NCI-H187 (cell line): ENCODE results near the gene FAM53B.
A peak's percentile ranks its signal among the peaks of the same experiment; 100 is the strongest.
"Not testable (repeated sequence)": the region's sequence is repeated elsewhere in the genome, so short reads cannot be mapped to it uniquely, and the experiment has no call there.

Source experiments
- DNase-seq, 2 experiments: peaks; one replicate each; lab custom pipeline; 2025; lab: John Stamatoyannopoulos, UW

The FAM53B gene, protein sequence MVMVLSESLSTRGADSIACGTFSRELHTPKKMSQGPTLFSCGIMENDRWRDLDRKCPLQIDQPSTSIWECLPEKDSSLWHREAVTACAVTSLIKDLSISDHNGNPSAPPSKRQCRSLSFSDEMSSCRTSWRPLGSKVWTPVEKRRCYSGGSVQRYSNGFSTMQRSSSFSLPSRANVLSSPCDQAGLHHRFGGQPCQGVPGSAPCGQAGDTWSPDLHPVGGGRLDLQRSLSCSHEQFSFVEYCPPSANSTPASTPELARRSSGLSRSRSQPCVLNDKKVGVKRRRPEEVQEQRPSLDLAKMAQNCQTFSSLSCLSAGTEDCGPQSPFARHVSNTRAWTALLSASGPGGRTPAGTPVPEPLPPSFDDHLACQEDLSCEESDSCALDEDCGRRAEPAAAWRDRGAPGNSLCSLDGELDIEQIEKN

GRCh38 chr10:124744102-124745050, at the start of gene FAM53B:
FAM53B (minus strand) TSS chr10:124744378; CDS start chr10:124706713, 37,665 bp downstream.
- peak in 1 of 2 experiments; percentile 40 for DNase-seq

- DNase-seq: no peak
These were observed 48.8 kb upstream of the FAM53B start for GRCh38 chr10:124792998-124793352.

GRCh38 chr10:124791547-124792348, 47.6 kb upstream of the FAM53B start, which contains the start of gene EEF1AKMT2:
EEF1AKMT2 (minus strand) TSS chr10:124791887; CDS start chr10:124791833, 54 bp downstream.
- DNase-seq: peak; percentile 51 to 61

- not testable (repeated sequence) for DNase-seq
These were observed 38.7 kb upstream of the FAM53B start for GRCh38 chr10:124782900-124783299.

- DNase-seq: no peak
These were observed 24.6 kb upstream of the FAM53B start for GRCh38 chr10:124768791-124769190.

- DNase-seq: no peak
These were observed 21.1 kb upstream of the FAM53B start for GRCh38 chr10:124765256-124765655.

GRCh38 chr10:124763267-124763666, 19.1 kb upstream of the FAM53B start:
- no peak for DNase-seq

- DNase-seq: no peak
These were observed 18.1 kb upstream of the FAM53B start for GRCh38 chr10:124762281-124762680.

DNA sequence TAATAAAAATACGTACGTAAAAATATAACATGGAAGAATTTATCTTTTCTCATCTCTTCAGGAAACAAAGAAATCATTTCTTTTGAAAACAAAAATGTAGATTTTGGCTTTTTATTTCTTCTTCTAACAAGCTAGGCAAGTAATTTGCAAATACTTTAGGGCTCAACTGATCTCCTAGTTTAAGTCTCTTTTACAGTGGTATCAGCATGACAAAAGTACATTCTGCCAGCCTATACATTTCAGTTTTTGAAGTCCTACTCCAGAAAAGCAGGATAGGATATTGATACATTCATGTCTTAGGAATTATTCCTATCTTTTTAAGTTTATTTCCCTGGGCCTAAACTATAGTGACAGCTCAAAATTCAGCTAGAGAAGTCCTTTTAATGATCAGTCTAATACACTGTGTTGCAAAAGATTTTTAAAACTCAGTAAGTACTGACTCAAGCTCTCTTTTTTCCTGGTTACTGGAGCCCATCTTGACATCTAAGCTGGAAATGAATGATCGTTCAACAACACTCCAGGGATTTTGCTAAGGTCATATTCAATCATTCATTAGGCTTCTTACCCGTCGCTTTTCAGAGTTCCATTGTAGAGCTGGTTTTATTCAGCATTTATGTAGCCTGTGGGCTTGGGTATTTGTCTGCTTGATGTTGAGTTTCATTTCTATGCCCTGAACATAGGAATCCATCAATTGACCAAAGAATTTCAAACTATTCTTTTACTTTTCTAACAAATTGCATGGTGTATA, 12.2 kb upstream of the FAM53B start:
- no peak for DNase-seq

DNA sequence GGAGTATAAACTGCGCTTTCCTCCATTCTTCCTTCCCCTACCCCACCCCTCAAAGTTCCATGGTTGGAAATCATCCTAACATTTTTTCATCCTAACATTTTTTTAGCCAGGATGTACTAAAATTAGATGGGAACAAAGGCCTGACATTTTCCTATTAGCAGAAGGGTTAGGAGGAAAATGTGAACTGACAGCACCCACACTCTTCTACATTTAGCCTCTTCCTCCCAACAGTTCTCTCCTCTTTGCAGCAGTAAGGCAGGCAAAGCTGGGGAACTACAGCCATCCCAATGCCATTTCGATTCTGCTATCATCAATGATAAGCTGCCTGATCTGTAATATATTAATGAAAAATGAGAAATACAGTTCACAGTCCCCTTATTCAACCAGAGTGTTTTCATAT, 11.4 kb upstream of the FAM53B start:
- no peak for DNase-seq

- DNase-seq: no peak
These were observed 10.0 kb upstream of the FAM53B start for GRCh38 chr10:124754227-124754626.

- no peak for DNase-seq
These were observed 4.9 kb upstream of the FAM53B start for GRCh38 chr10:124748953-124749645.

DNA sequence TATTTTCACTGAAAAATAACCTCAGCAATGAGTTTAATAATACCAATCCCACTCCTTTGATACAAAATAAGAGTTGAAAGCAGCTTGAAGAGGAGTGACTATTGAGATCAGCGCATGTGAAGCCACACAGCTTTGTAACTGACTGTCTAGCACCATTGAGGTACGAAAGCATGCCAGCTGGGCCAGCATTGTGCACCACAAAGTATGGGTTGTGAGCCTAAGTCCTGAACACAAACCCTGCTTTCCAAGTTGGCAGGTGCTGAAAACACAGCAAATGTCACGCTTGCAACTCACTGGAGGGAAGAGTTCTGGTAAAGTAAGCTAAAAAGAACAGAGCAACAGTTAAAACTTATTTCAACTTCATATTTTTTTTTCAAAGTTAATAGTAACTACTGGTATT, 4.0 kb upstream of the FAM53B start:
- DNase-seq: no peak

GRCh38 chr10:124747745-124748144, 3.6 kb upstream of the FAM53B start:
- DNase-seq: no peak

GRCh38 chr10:124746992-124747391, 2.8 kb upstream of the FAM53B start:
- no peak for DNase-seq

- not testable (repeated sequence) for DNase-seq
These were observed 2.3 kb upstream of the FAM53B start for GRCh38 chr10:124746447-124746846.

DNA sequence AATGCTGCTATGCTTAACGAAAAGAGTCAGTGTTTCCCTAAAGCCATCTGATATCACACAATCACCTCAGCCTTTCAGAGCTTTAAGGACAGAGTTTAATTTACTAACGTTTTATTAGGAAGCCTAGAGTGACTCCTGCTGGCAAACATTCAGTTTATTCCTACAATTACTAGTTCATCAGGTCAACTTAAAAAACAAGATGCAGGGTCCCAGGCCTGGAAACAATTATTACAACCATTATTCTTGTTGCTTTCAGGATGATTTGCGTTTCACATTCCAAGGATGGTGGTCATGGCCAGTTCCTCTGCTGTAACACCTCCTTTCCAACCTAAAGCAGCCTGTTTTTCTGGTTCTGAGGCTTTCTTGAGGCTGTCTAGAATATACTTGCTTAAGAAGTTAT, 1.5 kb upstream of the FAM53B start:
- no peak for DNase-seq

DNA sequence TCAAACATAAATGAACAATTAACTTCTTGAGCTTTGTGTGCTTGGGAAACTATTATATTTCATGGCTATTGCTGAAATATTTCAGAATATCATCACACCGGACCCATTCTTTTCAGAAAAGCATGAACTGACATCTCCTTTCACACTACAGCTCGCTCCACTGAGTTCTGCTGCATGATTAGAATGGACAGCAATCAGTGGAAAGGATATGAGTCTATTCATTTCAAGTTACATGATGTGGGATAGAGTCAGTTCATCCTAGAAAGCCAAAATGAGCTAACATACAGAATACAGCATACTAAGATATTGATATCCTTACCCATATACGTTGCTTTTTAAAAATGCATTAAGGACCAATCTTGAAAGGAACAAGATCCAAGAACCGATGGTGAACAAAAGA, 1.1 kb upstream of the FAM53B start:
- no peak for DNase-seq

DNA sequence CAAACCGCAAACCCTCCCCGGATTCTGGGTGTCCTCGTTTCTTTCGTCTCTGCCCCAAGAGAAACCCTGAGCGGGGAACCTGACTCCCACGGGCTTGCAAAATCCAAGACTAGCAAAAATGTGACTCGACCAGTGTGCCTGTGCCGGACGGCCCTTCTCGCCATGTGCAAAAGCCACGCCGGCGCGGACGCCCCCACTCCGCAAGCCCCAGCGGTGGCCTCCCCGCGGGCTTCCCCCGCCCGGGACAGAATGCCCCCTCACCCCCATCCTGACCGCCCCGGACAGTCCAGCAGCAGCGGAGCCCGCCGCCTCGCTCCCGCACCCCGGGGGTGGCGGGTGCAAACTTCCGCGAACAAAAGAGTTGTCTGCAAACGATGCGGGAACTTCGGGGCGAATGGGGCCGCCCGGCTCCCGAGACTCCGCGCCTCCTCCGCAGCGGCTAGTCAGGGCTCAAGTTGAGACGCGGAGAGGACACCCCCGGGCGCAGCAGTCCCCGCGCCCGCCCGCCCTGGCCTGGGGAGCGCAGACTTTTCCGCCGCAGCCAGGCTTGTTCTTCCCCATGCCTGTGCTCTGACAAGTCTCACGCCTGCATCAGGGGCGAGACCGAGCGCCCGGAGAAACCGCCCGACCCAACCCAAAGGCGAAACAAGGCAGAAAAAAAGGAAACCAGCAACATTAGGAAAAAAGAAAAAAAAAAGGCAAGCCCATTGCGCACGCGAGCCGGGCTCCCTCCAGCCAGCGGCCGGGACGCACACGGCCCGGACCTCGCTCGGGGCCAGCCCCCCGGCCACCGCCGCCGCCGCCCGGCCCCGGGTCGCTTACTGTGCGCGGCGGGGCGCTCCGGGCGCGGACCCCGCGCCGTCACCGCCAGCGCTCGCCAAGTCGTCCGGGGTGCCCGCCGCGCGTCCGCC, 732 bp downstream of the FAM53B start:
- no peak for DNase-seq
